OCI-LY3 (cell line): ENCODE results near the gene ZNF776.
"Not testable (repeated sequence)": the region's sequence is repeated elsewhere in the genome, so short reads cannot be mapped to it uniquely, and the experiment has no call there.

Source experiments
- H2AFZ ChIP-seq: fragments of 200-600, 300-600 bp; shearing (Covaris generic); 2 replicates; pipeline ENCODE4 v1.6.0; 2014; ENCODE audit warnings: antibody characterized with exemption, low read depth, low read length
- H3K27ac ChIP-seq: fragments of 200-600, 300-600 bp; sonication (generic); 2 replicates; pipeline ENCODE4 v1.5.1; 2014; ENCODE audit warnings: mild to moderate bottlenecking, low read length, moderate library complexity, mixed read lengths
- H3K27me3 ChIP-seq: fragments of 200-600, 300-600 bp; sonication (generic); 2 replicates; pipeline ENCODE4 v1.6.1; 2014; ENCODE audit warnings: low read depth, low read length, mixed read lengths
- H3K36me3 ChIP-seq: fragments of 200-600, 300-600 bp; sonication (generic); replicated peaks from 2 replicates; pipeline ENCODE3; 2014; ENCODE audit warnings: low read depth, low read length, mixed read lengths
- H3K4me1 ChIP-seq: fragments of 300-600, 200-600 bp; sonication (generic); 2 replicates; pipeline ENCODE4 v1.6.1; 2014; ENCODE audit warnings: low read length, mixed read lengths
- H3K4me2 ChIP-seq: fragments of 200-600, 300-600 bp; sonication (generic); 2 replicates; pipeline ENCODE4 v1.6.1; 2014; ENCODE audit warnings: low read length, mixed read lengths
- H3K4me3 ChIP-seq: fragments of 300-600, 200-600 bp; sonication (generic); 2 replicates; pipeline ENCODE4 v1.5.1; 2014; ENCODE audit warnings: antibody characterized with exemption, mild to moderate bottlenecking, low read length, moderate library complexity
- H3K79me2 ChIP-seq: fragments of 300-600, 200-600 bp; shearing (Covaris generic); 2 replicates; pipeline ENCODE4 v1.6.1; 2014; ENCODE audit warnings: mild to moderate bottlenecking, low read length, mixed read lengths
- H3K9ac ChIP-seq: fragments of 300-600, 200-600 bp; shearing (Covaris generic); 2 replicates; pipeline ENCODE4 v1.6.0; 2014; ENCODE audit warnings: mild to moderate bottlenecking, low read length, moderate library complexity
- H3K9me3 ChIP-seq: fragments of 200-600, 300-600 bp; shearing (Covaris generic); 2 replicates; pipeline ENCODE4 v1.6.1; 2014; ENCODE audit warnings: low read length, mixed read lengths; ENCODE audit not compliant: insufficient read depth
- H4K20me1 ChIP-seq: fragments of 200-600, 300-600 bp; sonication (generic); 2 replicates; pipeline ENCODE4 v1.6.1; 2016; ENCODE audit warnings: low read length, mixed read lengths; ENCODE audit not compliant: insufficient read depth
- EZH2phosphoT487 ChIP-seq: fragments of 200-600 bp; shearing (Covaris generic); IDR thresholded peaks from 2 replicates; pipeline ENCODE4 v1.6.1; 2018; ENCODE audit warnings: antibody characterized with exemption, mixed run types, low read depth
- TF ChIP-seq, protein P1 (sequence below): fragments of 200-600, 300-600 bp; sonication (generic); IDR thresholded peaks from 2 replicates; pipeline ENCODE4 v1.5.1; 2014; ENCODE audit warnings: antibody characterized with exemption, low read length, low read depth

Gene ZNF776

DNA sequence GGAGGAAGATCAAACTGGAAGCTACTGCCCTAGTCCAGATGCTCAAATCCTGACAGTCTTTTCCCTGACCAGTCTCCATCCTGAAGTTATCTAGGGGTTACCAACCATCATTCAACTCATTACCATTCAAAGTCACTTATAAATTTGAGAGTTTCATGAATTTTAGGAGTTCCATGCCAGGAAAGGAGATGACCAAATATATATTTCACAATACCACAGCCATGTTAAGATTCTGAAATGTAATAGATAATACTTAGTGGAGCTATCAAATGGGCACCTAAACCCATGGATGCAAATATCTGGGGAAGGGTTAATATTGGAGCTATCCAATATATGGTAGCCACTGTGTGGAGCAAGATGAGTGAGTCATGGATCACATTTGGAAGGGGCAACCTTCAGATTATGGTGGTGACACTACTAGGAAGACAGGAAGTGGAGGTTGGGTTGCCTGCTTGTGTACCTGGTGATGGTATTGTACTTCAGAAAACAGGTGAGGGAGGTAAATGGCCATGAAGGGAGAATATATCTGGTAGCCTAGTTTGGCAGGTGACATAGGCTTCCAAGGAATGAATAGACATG lies 41.6 kb downstream of the ZNF776 start:
- peaks cover 82% of the 10 kb centered on the region for H3K79me2 ChIP-seq
- peaks cover 44% of the 10 kb centered on the region for H4K20me1 ChIP-seq
- H3K9ac ChIP-seq: no peak overlapping the region
- no peaks in the 10 kb centered on the region for H3K4me1 ChIP-seq
- H3K4me2 ChIP-seq: no peak overlapping the region
- peaks cover 47% of the 10 kb centered on the region for H3K36me3 ChIP-seq
- H3K4me3 ChIP-seq: no peak overlapping the region
- H3K9me3 ChIP-seq: no peaks in the 10 kb centered on the region
- no peak overlapping the region for H3K27ac ChIP-seq
- no peaks in the 10 kb centered on the region for H3K27me3 ChIP-seq
- TF ChIP-seq, protein P1, sequence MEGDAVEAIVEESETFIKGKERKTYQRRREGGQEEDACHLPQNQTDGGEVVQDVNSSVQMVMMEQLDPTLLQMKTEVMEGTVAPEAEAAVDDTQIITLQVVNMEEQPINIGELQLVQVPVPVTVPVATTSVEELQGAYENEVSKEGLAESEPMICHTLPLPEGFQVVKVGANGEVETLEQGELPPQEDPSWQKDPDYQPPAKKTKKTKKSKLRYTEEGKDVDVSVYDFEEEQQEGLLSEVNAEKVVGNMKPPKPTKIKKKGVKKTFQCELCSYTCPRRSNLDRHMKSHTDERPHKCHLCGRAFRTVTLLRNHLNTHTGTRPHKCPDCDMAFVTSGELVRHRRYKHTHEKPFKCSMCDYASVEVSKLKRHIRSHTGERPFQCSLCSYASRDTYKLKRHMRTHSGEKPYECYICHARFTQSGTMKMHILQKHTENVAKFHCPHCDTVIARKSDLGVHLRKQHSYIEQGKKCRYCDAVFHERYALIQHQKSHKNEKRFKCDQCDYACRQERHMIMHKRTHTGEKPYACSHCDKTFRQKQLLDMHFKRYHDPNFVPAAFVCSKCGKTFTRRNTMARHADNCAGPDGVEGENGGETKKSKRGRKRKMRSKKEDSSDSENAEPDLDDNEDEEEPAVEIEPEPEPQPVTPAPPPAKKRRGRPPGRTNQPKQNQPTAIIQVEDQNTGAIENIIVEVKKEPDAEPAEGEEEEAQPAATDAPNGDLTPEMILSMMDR: no peak
- no peak for TF ChIP-seq EZH2phosphoT487
- no peak overlapping the region for H2AFZ ChIP-seq

DNA sequence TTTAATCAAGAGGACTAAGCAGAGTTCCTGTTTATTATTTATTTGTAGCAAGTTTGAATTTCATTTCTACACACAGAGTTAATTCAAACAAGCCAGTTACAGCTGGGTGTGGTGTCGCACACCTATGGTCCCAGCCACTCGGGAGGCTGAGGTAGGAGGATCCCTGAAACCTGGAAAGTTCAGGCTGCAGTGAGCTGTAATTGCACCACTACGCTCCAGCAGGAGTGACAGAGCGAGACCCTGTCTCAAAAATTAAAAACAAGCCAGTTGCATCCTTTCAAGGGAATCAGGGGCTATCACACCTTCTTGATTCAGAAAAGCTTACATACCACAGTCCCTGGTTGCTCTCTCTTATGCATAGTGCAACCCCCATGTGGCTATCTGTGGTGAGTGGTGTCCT lies 42.7 kb downstream of the ZNF776 start:
- peaks cover 46% of the 10 kb centered on the region for H3K36me3 ChIP-seq
- TF ChIP-seq, protein P1: no peak
- no peak for TF ChIP-seq EZH2phosphoT487

DNA sequence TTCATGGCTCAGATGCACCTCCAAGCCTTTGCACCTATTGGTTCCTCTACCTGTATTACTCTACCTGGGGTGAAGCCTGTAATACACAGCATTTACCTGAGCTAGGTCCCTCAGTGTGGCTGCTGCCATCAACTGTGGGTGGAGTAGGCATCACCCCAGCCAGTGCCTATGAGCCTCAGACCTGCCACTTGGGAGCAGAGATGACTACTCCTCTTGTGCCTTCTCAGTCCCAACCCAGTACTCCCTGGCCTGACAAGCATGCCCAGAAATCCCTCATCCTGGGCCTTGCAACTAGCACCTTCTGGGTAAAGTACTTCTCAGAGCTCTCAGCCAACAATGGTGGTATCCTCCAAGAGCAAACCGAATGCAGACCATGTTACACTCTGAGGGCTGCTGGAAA lies 50.0 kb downstream of the ZNF776 start:
- H3K27me3 ChIP-seq, H2AFZ ChIP-seq, H3K9ac ChIP-seq, H3K4me2 ChIP-seq, H3K9me3 ChIP-seq, H4K20me1 ChIP-seq, H3K4me3 ChIP-seq, H3K27ac ChIP-seq: not testable (repeated sequence)
- Histone ChIP-seq H3K79me2 (peaks cover 49% of the 10 kb centered on the region), H3K36me3 (peaks cover 36% of the 10 kb centered on the region), H3K4me1 (peaks cover 18% of the 10 kb centered on the region)

More for the DNA sequence above, 42.7 kb downstream of the ZNF776 start:
- Histone ChIP-seq H3K4me2 (no peak overlapping the region), H4K20me1 (peaks cover 40% of the 10 kb centered on the region), H3K9ac (no peak overlapping the region), H3K27me3 (no peaks in the 10 kb centered on the region), H3K4me1 (no peaks in the 10 kb centered on the region), H2AFZ (no peak overlapping the region), H3K9me3 (no peaks in the 10 kb centered on the region), H3K27ac (no peak overlapping the region), H3K79me2 (peaks cover 74% of the 10 kb centered on the region), H3K4me3 (no peak overlapping the region)

DNA sequence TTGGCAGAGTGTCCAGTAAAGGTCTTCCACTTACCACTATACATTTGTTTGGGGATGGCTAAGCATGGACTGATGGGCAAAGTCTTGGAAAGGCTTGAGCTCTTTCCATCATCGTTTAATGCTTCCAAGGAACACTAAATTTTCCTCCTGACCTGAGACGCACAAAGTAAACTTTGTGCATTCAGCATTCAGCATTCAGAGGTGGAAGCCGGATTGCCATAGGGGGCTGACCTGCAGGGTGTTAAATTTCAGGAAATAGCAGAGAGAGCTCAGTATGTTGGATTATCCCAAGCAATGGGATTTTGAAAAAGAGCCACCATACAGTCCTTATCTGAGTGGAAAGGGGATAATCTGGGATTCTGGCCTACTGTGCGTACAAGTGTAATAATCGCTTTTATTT lies 54.1 kb downstream of the ZNF776 start:
- Histone ChIP-seq H3K36me3 (peaks cover 24% of the 10 kb centered on the region), H3K9me3 (no peaks in the 10 kb centered on the region), H3K4me1 (peaks cover 31% of the 10 kb centered on the region), H3K79me2 (peaks cover 62% of the 10 kb centered on the region), H3K4me3 (no peak overlapping the region), H2AFZ (no peak overlapping the region), H3K9ac (no peak overlapping the region), H3K4me2 (no peak overlapping the region), H3K27ac (no peak overlapping the region), H4K20me1 (peaks cover 7% of the 10 kb centered on the region), H3K27me3 (no peaks in the 10 kb centered on the region)
- TF ChIP-seq, protein P1: no peak
- TF ChIP-seq EZH2phosphoT487: no peak
